Pancreas (tissue), 10 donors: ENCODE measurements around the gene PLOD2. TPM values are rescaled to one million over a fixed set of nuclear protein-coding genes. Genes with fewer than 3 reads are reported as not detected.

ENCODE experiments used
- ATAC-seq, 4 donors: fragments of 200-7000 bp; cut with Tn5 transposase; one replicate each; pipeline versions ENCODE4 v1.8.0 to v1.9.1; 2020; ENCODE audit warnings: mild to moderate bottlenecking in 4 of 4, moderate library complexity in 4 of 4
- DNase-seq, 6 donors: peaks; one replicate each; pipeline ENCODE4 v3.0.0-alpha.2; 2020
- FAIRE-seq: peaks from 2 replicates; lab custom pipeline; 2012; peaks lifted over from hg19 to GRCh38; lab: Jason Lieb, UNC
- H3K27ac ChIP-seq, 4 donors: fragments of 200-600 bp; sonication (generic); 1 replicate in 3 of 4; 2 replicates in 1 of 4; pipeline versions ENCODE4 v1.5.0 to v1.8.0; 2020
- H3K27me3 ChIP-seq, 4 donors: fragments of 200-600 bp; one replicate each; pipeline ENCODE4 v1.8.0; 2021
- H3K36me3 ChIP-seq, 3 donors: fragments of 200-600 bp; sonication (generic) in 1 of 3; one replicate each; pipeline versions ENCODE4 v1.5.0 to v1.8.0; 2020 to 2021
- H3K4me1 ChIP-seq, 3 donors: fragments of 200-600 bp; one replicate each; pipeline ENCODE4 v1.8.0; 2021
- H3K4me3 ChIP-seq, 4 donors: fragments of 200-600 bp; sonication (generic) in 2 of 4; one replicate each; pipeline versions ENCODE4 v1.5.0 to v1.8.0; 2020 to 2021
- H3K9me3 ChIP-seq, 4 donors: fragments of 200-600 bp; one replicate each; pipeline ENCODE4 v1.8.0; 2021
- WGBS, 2 donors: extraction: QIAGEN DNeasy Blood & Tissue Kit; methylation state at CpG; one replicate each; pipeline ENCODE4 v1.1.7; 2013; 5-methylcytosine and 5-hydroxymethylcytosine counted together
- intact Hi-C, 3 donors: fragments of 100-400 bp; cut with DNase I; formaldehyde crosslinking; loops; one replicate each; pipeline versions ENCODE4 v1.11.1 to v1.14.2; 2022
- polyA plus RNA-seq, 2 donors: library from polyadenylated mRNA; stranded (reverse); fragments of 200-250 nt; gene quantifications; one replicate each; pipeline ENCODE4 v1.2.3, GENCODE V29; 2013
- total RNA-seq, 6 donors: library from RNA; stranded (reverse); fragmentation: NEBNext Ultra II Directional in 4 of 6; extraction: Animal tissue kit (Norgen Biotek cat#: 25700) in 4 of 6; gene quantifications; one replicate each; pipeline versions ENCODE4 v1.2.1 to v1.2.4, GENCODE V29; 2021 to 2023
- TF ChIP-seq, protein P1 (sequence below), 4 donors: fragments of 200-600 bp; sonication (generic) in 3 of 4; IDR thresholded peaks; one replicate each; pipeline versions ENCODE4 v1.5.0 to v1.8.0; 2021; ENCODE audit warnings: antibody characterized with exemption in 4 of 4
- donor health status: healthy with polysubstance abuse.
- donor health status: DM: no; HTN: no; CAD: no; lungs with moderate emphysema.
- donor health status: DM: no; HTN: no; CAD: no.
- donor health status: control.
- donor health status: control.
- donor health status: Bipolar disorder and iron deficiency.
- donor health status: DM: yes; HTN: yes; CAD: no.
- donor health status: DM: no; HTN: no; CAD: no.
- donor health status: DM: no; HTN: no; CAD: no.
- donor health status: DM: yes; HTN: yes; CAD: no.

The PLOD2 gene
- total and polyA plus RNA-seq, 8 donors: 12.7 to 44.7 (median 18.8) TPM

GRCh38 chr3:146199762-146200161 lies 38.8 kb upstream of the PLOD2 start:
- intact Hi-C loops: loop anchor here in 1 of 3 donors (10.0 kb wide), 1 partner anchor 125 kb away; no protein-coding TSS in a partner anchor
- WGBS, 2 donors: 94 to 95% methylated on average over 5 of the region's 5 CpGs

DNA sequence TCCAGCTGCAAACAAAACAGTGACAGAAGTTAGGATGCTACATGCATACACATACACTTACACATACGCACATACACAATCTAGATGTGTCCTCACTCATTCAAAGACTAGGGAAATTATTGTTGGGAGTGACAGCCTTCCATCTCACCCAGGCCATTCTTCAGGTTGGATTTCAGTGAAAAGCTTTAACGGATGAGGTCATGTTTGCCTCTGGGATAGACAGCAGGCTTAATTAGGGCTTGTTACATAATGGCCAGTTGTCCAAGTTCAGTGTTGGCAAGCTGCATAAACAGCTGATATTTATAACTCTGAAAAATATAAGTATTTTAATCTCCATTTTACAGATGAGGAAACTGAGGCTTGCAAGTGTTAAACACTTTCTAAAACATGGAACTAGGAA lies 35.8 kb upstream of the PLOD2 start:
- no peak for ATAC-seq

More at GRCh38 chr3:146199762-146200161, 38.8 kb upstream of the PLOD2 start:
- Histone ChIP-seq H3K4me3 (no peak overlapping the region), H3K36me3 (peaks cover 0 to 6% (median 0%) of the 10 kb centered on the region in 3 donors), H3K4me1 (no peaks in the 10 kb centered on the region), H3K27ac (no peak overlapping the region), H3K9me3 (no peaks in the 10 kb centered on the region), H3K27me3 (no peaks in the 10 kb centered on the region)
- FAIRE-seq (no peak), DNase-seq (no peak), ATAC-seq (no peak)
- TF ChIP-seq, protein P1, sequence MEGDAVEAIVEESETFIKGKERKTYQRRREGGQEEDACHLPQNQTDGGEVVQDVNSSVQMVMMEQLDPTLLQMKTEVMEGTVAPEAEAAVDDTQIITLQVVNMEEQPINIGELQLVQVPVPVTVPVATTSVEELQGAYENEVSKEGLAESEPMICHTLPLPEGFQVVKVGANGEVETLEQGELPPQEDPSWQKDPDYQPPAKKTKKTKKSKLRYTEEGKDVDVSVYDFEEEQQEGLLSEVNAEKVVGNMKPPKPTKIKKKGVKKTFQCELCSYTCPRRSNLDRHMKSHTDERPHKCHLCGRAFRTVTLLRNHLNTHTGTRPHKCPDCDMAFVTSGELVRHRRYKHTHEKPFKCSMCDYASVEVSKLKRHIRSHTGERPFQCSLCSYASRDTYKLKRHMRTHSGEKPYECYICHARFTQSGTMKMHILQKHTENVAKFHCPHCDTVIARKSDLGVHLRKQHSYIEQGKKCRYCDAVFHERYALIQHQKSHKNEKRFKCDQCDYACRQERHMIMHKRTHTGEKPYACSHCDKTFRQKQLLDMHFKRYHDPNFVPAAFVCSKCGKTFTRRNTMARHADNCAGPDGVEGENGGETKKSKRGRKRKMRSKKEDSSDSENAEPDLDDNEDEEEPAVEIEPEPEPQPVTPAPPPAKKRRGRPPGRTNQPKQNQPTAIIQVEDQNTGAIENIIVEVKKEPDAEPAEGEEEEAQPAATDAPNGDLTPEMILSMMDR (IDR thresholded peaks at IDR 0.05): no peak

GRCh38 chr3:146195605-146196004 lies 34.6 kb upstream of the PLOD2 start:
- Histone ChIP-seq H3K27me3 (no peaks in the 10 kb centered on the region), H3K27ac (no peak overlapping the region), H3K9me3 (no peaks in the 10 kb centered on the region), H3K4me3 (no peak overlapping the region), H3K36me3 (peaks cover 0 to 17% (median 0%) of the 10 kb centered on the region in 3 donors), H3K4me1 (no peaks in the 10 kb centered on the region)
- 22% methylated on average over 4 of the region's 4 CpGs for WGBS, 2 donors
- TF ChIP-seq, protein P1 (IDR thresholded peaks at IDR 0.05): no peak
- DNase-seq (no peak), FAIRE-seq (no peak), ATAC-seq (no peak)
- intact Hi-C loops: no loop called here

More for the DNA sequence above, 35.8 kb upstream of the PLOD2 start:
- FAIRE-seq: no peak
- Histone ChIP-seq H3K27ac (no peak overlapping the region), H3K9me3 (no peaks in the 10 kb centered on the region), H3K36me3 (peaks cover 0 to 17% (median 0%) of the 10 kb centered on the region in 3 donors), H3K4me3 (no peak overlapping the region), H3K27me3 (no peaks in the 10 kb centered on the region), H3K4me1 (no peaks in the 10 kb centered on the region)
- TF ChIP-seq, protein P1 (IDR thresholded peaks at IDR 0.05): no peak
- DNase-seq: no peak
- intact Hi-C loops: no loop called here
- WGBS, 2 donors: 89 to 90% methylated on average over 2 of the region's 2 CpGs

DNA sequence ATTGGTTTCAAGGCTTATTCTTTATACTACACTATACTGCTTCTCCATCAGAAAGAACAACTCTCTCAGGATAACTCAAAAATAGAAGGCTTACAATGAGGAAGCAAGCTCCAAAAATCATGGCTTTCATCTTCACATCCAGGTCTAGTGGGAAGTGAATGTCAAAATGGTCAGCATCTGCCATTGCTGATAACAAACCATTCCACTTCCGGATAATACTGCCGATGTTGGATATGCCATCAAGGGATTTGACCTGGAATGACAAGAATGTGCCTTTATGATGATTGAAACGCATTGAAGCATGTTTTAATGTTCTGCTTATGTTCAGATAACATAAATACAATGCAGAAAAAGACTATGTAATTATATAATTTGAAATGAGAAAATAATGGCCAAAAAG lies 34.0 kb upstream of the PLOD2 start:
- FAIRE-seq (no peak), ATAC-seq (no peak), DNase-seq (no peak)
- Histone ChIP-seq H3K4me1 (no peaks in the 10 kb centered on the region), H3K9me3 (no peaks in the 10 kb centered on the region), H3K27ac (no peak overlapping the region), H3K27me3 (no peaks in the 10 kb centered on the region), H3K36me3 (peaks cover 0 to 17% (median 0%) of the 10 kb centered on the region in 3 donors), H3K4me3 (no peak overlapping the region)
- 76 to 81% methylated on average over 3 of the region's 3 CpGs for WGBS, 2 donors
- TF ChIP-seq, protein P1 (IDR thresholded peaks at IDR 0.05): no peak
- intact Hi-C loops: no loop called here

DNA sequence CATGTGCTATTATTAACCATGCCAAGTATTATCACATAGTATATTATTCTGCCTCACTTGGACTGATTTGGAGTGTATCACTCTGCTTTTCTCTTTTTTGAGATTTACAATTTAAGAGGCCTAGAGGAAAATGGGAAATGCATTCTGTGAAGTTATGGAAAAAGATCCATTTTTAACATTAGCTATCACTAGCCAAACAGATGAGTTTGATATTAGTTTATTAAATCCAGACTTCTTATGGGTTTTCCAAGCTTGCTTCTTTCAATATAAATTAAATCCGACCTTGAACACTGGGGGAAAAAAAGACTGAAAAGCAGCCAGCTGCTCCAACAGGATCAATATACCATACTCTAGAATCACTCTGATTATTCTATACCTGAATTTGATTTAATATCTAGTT lies 30.1 kb upstream of the PLOD2 start:
- Histone ChIP-seq H3K4me1 (no peaks in the 10 kb centered on the region), H3K4me3 (no peak overlapping the region), H3K9me3 (no peaks in the 10 kb centered on the region), H3K27me3 (no peaks in the 10 kb centered on the region), H3K27ac (no peak overlapping the region), H3K36me3 (peaks cover 0 to 11% (median 0%) of the 10 kb centered on the region in 3 donors)
- WGBS, 2 donors: 72 to 85% methylated on average over 1 of the region's 1 CpG
- intact Hi-C loops: no loop called here
- no peak for DNase-seq
- TF ChIP-seq, protein P1 (IDR thresholded peaks at IDR 0.05): no peak
- no peak for FAIRE-seq
- ATAC-seq: no peak
